Peyer's patch (tissue), 4 donors: ENCODE results near the gene GPRIN3. TPM values are rescaled to one million over a fixed set of nuclear protein-coding genes. Genes with fewer than 3 reads are reported as not detected.

Experiments used
- DNase-seq, 3 donors: peaks; one replicate each; pipeline ENCODE4 v3.0.0-alpha.2; 2017 to 2019
- H3K27ac ChIP-seq, 4 donors: fragments of 200-600 bp; sonication (generic); one replicate each; pipeline ENCODE4 v1.5.1; 2016 to 2019
- H3K27me3 ChIP-seq, 2 donors: fragments of 200-600 bp; sonication (generic); one replicate each; pipeline ENCODE4 v1.5.1; 2019
- H3K36me3 ChIP-seq, 3 donors: fragments of 200-600 bp; sonication (generic); one replicate each; pipeline ENCODE4 v1.5.1; 2016 to 2019
- H3K4me1 ChIP-seq, 4 donors: fragments of 200-600 bp; sonication (generic); one replicate each; pipeline ENCODE4 v1.5.1; 2016 to 2019
- H3K4me3 ChIP-seq, 4 donors: fragments of 200-600 bp; sonication (generic); 1 replicate in 3 of 4; 2 replicates in 1 of 4; pipeline ENCODE4 v1.5.1; 2016 to 2019; ENCODE audit warnings: mild to moderate bottlenecking in 1 of 4
- H3K9me3 ChIP-seq, 4 donors: fragments of 200-600 bp; sonication (generic); one replicate each; pipeline ENCODE4 v1.5.1; 2016 to 2019; ENCODE audit warnings: mild to moderate bottlenecking in 1 of 4
- CTCF ChIP-seq, 6 experiments: fragments of 450-650 bp in 4 of 6; fragments of 200-600 bp in 2 of 6; sonication (generic) in 1 of 6; IDR thresholded peaks; one replicate each; pipeline ENCODE4 v1.5.1; 2017 to 2019; ENCODE audit warnings: antibody characterized with exemption in 6 of 6, mild to moderate bottlenecking in 3 of 6, moderate library complexity in 1 of 6
- POLR2A ChIP-seq, 2 donors: fragments of 450-650 bp; IDR thresholded peaks; one replicate each; pipeline ENCODE4 v1.5.1; 2017; ENCODE audit warnings: antibody characterized with exemption in 2 of 2, mild to moderate bottlenecking in 2 of 2, moderate library complexity in 2 of 2
- total RNA-seq, 4 donors: library from RNA; depleted of rRNA; stranded (reverse); fragments of >200 nt; gene quantifications; one replicate each; pipeline ENCODE4 v1.1.0, GENCODE V29; 2016

Gene GPRIN3
- total RNA-seq, 4 donors from 2014 or later = 13.1 to 26.8 (median 17.8) TPM

GRCh38 chr4:89290727-89291516 is 16.7 kb downstream of the GPRIN3 start:
- no peak overlapping the region for H3K4me3 ChIP-seq
- no peak for TF ChIP-seq POLR2A (IDR thresholded peaks at IDR 0.05)
- TF ChIP-seq CTCF (IDR thresholded peaks at IDR 0.05) = no peak
- DNase-seq = peak in 1 of 3 donors; percentile 31
- H3K4me1 ChIP-seq = peaks cover 0 to 27% (median 14%) of the 10 kb centered on the region in 4 donors
- no peaks in the 10 kb centered on the region for H3K27me3 ChIP-seq
- no peaks in the 10 kb centered on the region for H3K9me3 ChIP-seq
- H3K27ac ChIP-seq = peak overlapping the region in 3 of 4 donors; percentile 6 to 57 (median 25)
- no peaks in the 10 kb centered on the region for H3K36me3 ChIP-seq

- Histone ChIP-seq H3K27ac (peak overlapping the region in 3 of 4 donors; percentile 25 to 57 (median 28)), H3K9me3 (no peaks in the 10 kb centered on the region), H3K4me1 (peaks cover 0 to 19% (median 11%) of the 10 kb centered on the region in 4 donors), H3K36me3 (no peaks in the 10 kb centered on the region), H3K27me3 (no peaks in the 10 kb centered on the region), H3K4me3 (no peak overlapping the region)
- TF ChIP-seq CTCF (IDR thresholded peaks at IDR 0.05) = no peak
- TF ChIP-seq POLR2A (IDR thresholded peaks at IDR 0.05) = no peak
- DNase-seq = no peak
Observed at GRCh38 chr4:89289312-89289711, 18.3 kb downstream of the GPRIN3 start.

GRCh38 chr4:89288430-89288829 is 19.2 kb downstream of the GPRIN3 start:
- H3K27ac ChIP-seq = peak overlapping the region in 3 of 4 donors; percentile 25 to 57 (median 28)
- DNase-seq = no peak
- no peaks in the 10 kb centered on the region for H3K36me3 ChIP-seq
- H3K27me3 ChIP-seq = no peaks in the 10 kb centered on the region
- no peak overlapping the region for H3K4me3 ChIP-seq
- H3K9me3 ChIP-seq = no peaks in the 10 kb centered on the region
- peaks cover 0 to 20% (median 8%) of the 10 kb centered on the region in 4 donors for H3K4me1 ChIP-seq
- TF ChIP-seq POLR2A (IDR thresholded peaks at IDR 0.05) = no peak
- TF ChIP-seq CTCF (IDR thresholded peaks at IDR 0.05) = no peak

GRCh38 chr4:89287945-89288344 is 19.7 kb downstream of the GPRIN3 start:
- Histone ChIP-seq H3K27ac (peak overlapping the region in 1 of 4 donors; percentile 25), H3K27me3 (no peaks in the 10 kb centered on the region), H3K9me3 (no peaks in the 10 kb centered on the region), H3K4me3 (no peak overlapping the region), H3K4me1 (peaks cover 0 to 17% (median 10%) of the 10 kb centered on the region in 4 donors), H3K36me3 (no peaks in the 10 kb centered on the region)
- DNase-seq = no peak
- TF ChIP-seq POLR2A (IDR thresholded peaks at IDR 0.05) = no peak
- TF ChIP-seq CTCF (IDR thresholded peaks at IDR 0.05) = no peak

- no peaks in the 10 kb centered on the region for H3K36me3 ChIP-seq
- no peak overlapping the region for H3K4me3 ChIP-seq
- H3K4me1 ChIP-seq = peaks cover 0 to 17% (median 6%) of the 10 kb centered on the region in 4 donors
- H3K27ac ChIP-seq = peak overlapping the region in 1 of 4 donors; percentile 22
- H3K9me3 ChIP-seq = no peaks in the 10 kb centered on the region
- TF ChIP-seq CTCF (IDR thresholded peaks at IDR 0.05) (no peak), POLR2A (IDR thresholded peaks at IDR 0.05) (no peak)
- no peaks in the 10 kb centered on the region for H3K27me3 ChIP-seq
- no peak for DNase-seq
Observed at GRCh38 chr4:89285745-89286144, 21.9 kb downstream of the GPRIN3 start.
